HepG2 (cell line): ENCODE data around the gene C22orf15. TPM values are rescaled to one million over a fixed set of nuclear protein-coding genes. Genes with fewer than 3 reads are reported as not detected.

Source experiments
- GATA4 ChIP-seq: sonication (generic); IDR thresholded peaks from 2 replicates; pipeline ENCODE4 v1.6.1; 2016; ENCODE audit warnings: antibody characterized with exemption, low read depth, borderline replicate concordance
- GATAD2A ChIP-seq: IDR thresholded peaks from 2 replicates; pipeline ENCODE4 v1.6.1; 2016
- GFI1 ChIP-seq: sonication (generic); formaldehyde crosslinking; IDR thresholded peaks from 2 replicates; pipeline ENCODE4 v1.5.0; 2020; ENCODE audit warnings: missing genetic modification reagents, mild to moderate bottlenecking, borderline replicate concordance
- HMG20A ChIP-seq: IDR thresholded peaks from 2 replicates; pipeline ENCODE4 v1.6.1; 2016; ENCODE audit warnings: borderline replicate concordance
- KAT7 ChIP-seq: IDR thresholded peaks from 2 replicates; pipeline ENCODE4 v1.6.1; 2018; ENCODE audit warnings: borderline replicate concordance, missing compliant biosample characterization
- KDM5B ChIP-seq: sonication (generic); formaldehyde crosslinking; IDR thresholded peaks from 2 replicates; pipeline ENCODE4 v1.4.0; 2020; ENCODE audit warnings: missing genetic modification reagents, mild to moderate bottlenecking, borderline replicate concordance
- KDM6A ChIP-seq: IDR thresholded peaks from 2 replicates; pipeline ENCODE4 v1.6.1; 2016; ENCODE audit warnings: low read depth
- MEIS1 ChIP-seq: sonication (generic); formaldehyde crosslinking; IDR thresholded peaks from 2 replicates; pipeline ENCODE4 v1.9.0; 2021; ENCODE audit warnings: mild to moderate bottlenecking, missing genetic modification reagents, moderate library complexity, borderline replicate concordance
- MYNN ChIP-seq: sonication (generic); formaldehyde crosslinking; IDR thresholded peaks from 2 replicates; pipeline ENCODE4 v1.4.0; 2020; ENCODE audit warnings: mild to moderate bottlenecking, low read depth, missing genetic modification reagents
- PCBP2 ChIP-seq: fragments of 200-400 bp; formaldehyde crosslinking; optimal IDR thresholded peaks from 2 replicates; pipeline ENCODE3; 2018; ENCODE audit warnings: low read length, low read depth; ENCODE audit not compliant: poor library complexity, severe bottlenecking
- SMAD3 ChIP-seq: sonication (generic); formaldehyde crosslinking; IDR thresholded peaks from 2 replicates; pipeline ENCODE4 v1.4.0; 2020; ENCODE audit warnings: missing genetic modification reagents
- SP1 ChIP-seq, 2 experiments: fragments of 450-650 bp in 1 of 2; sonication (generic) in 1 of 2; formaldehyde crosslinking in 1 of 2; IDR thresholded peaks; 2 replicates each; pipeline versions ENCODE4 v1.4.0 to v1.6.1; 2016 to 2020; ENCODE audit warnings: missing genetic modification reagents in 1 of 2
- YEATS4 ChIP-seq: sonication (generic); formaldehyde crosslinking; IDR thresholded peaks from 2 replicates; pipeline ENCODE4 v1.4.0; 2020; ENCODE audit warnings: missing genetic modification reagents, borderline replicate concordance
- ZNF350 ChIP-seq: sonication (generic); formaldehyde crosslinking; IDR thresholded peaks from 2 replicates; pipeline ENCODE4 v1.4.0; 2020; ENCODE audit warnings: mild to moderate bottlenecking, low read depth, missing genetic modification reagents, borderline replicate concordance
- ZNF562 ChIP-seq: sonication (generic); formaldehyde crosslinking; IDR thresholded peaks from 2 replicates; pipeline ENCODE4 v1.8.0; 2022; ENCODE audit warnings: missing genetic modification reagents, borderline replicate concordance
- polyA plus RNA-seq, 8 experiments: library from polyadenylated mRNA; depleted of rRNA in 3 of 8; stranded (reverse) in 7 of 8; unstranded in 1 of 8; fragments of >200 nt; fragmentation: Illumina TruSeq in 4 of 8; extraction: Trizol in 4 of 8; gene quantifications; 2 replicates each; pipeline versions ENCODE4 v1.2.1 to v1.2.3, GENCODE V29; 2011 to 2016; ENCODE audit warnings: low read depth in 4 of 8, missing spikeins in 1 of 8, mixed read lengths in 1 of 8; ENCODE audit not compliant: insufficient read depth in 1 of 8
- total RNA-seq, 5 experiments: library from RNA; depleted of rRNA; stranded (reverse); fragments of >200 nt; fragmentation: Illumina TruSeq; extraction: Trizol; gene quantifications; 2 replicates each; pipeline ENCODE4 v1.2.3, GENCODE V29; 2016; ENCODE audit warnings: low read depth in 1 of 5
- TF ChIP-seq, protein P1 (sequence below): sonication (generic); formaldehyde crosslinking; IDR thresholded peaks from 2 replicates; pipeline ENCODE4 v1.5.1; 2020; ENCODE audit warnings: mild to moderate bottlenecking, missing genetic modification reagents, moderate library complexity
- TF ChIP-seq, protein P2 (sequence below): IDR thresholded peaks from 2 replicates; pipeline ENCODE4 v1.6.1; 2018; ENCODE audit warnings: missing genetic modification reagents, mild to moderate bottlenecking, missing compliant biosample characterization
- TF ChIP-seq, protein P3 (sequence below): sonication (generic); formaldehyde crosslinking; IDR thresholded peaks from 2 replicates; pipeline ENCODE4 v1.5.0; 2020; ENCODE audit warnings: missing genetic modification reagents

The C22orf15 gene
- total and polyA plus RNA-seq, 2 of the 13 experiments (the other 11 are each of a cell fraction or from before 2014, with no cell fraction given): not detected

DNA sequence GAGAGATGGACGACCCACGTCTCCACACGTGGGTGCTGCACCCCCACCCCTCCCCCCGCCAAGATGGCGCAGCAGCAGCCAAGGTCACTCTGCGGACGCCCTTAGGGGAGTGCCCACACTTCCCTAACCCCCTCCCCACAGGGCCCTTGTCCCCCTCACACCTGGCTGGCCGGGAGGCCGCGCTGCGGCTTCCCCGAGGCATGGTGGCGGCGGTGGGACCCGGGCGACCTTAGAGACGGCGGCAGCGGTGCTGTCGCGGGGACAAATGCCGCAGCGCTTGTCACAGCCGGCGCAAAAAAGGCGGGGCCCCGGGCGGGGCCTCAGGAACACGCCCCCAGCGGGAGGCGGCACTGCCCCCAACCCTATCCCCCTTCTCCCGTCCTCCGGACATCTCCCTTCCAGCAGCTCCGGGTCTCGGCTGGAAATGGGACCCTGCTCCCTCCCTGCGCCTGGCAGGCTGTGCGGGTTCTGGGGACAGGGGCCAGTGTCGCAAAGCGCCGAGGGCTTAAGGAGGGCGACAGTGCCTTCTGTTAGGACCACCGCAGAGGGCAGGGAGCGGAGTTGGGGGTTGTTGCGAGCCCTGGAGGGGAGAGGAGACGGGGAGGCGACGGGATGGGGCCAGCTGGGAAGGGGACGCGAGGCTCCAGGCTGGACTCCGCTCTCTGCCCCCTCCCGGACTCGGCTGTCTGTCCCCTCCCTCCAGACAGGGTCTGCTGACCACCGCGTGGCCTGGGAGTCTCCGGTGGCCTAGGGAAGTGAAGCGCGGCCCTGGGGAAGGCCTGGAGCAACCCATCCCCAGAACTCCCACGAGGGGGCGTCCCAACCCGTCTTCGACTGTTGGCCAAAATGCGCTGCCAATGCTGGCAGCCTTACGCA, 5.1 kb downstream of the C22orf15 start, which contains the start of gene CHCHD10 (continued):
- TF ChIP-seq, protein P1, sequence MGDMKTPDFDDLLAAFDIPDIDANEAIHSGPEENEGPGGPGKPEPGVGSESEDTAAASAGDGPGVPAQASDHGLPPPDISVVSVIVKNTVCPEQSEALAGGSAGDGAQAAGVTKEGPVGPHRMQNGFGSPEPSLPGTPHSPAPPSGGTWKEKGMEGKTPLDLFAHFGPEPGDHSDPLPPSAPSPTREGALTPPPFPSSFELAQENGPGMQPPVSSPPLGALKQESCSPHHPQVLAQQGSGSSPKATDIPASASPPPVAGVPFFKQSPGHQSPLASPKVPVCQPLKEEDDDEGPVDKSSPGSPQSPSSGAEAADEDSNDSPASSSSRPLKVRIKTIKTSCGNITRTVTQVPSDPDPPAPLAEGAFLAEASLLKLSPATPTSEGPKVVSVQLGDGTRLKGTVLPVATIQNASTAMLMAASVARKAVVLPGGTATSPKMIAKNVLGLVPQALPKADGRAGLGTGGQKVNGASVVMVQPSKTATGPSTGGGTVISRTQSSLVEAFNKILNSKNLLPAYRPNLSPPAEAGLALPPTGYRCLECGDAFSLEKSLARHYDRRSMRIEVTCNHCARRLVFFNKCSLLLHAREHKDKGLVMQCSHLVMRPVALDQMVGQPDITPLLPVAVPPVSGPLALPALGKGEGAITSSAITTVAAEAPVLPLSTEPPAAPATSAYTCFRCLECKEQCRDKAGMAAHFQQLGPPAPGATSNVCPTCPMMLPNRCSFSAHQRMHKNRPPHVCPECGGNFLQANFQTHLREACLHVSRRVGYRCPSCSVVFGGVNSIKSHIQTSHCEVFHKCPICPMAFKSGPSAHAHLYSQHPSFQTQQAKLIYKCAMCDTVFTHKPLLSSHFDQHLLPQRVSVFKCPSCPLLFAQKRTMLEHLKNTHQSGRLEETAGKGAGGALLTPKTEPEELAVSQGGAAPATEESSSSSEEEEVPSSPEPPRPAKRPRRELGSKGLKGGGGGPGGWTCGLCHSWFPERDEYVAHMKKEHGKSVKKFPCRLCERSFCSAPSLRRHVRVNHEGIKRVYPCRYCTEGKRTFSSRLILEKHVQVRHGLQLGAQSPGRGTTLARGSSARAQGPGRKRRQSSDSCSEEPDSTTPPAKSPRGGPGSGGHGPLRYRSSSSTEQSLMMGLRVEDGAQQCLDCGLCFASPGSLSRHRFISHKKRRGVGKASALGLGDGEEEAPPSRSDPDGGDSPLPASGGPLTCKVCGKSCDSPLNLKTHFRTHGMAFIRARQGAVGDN (CRISPR knock-in tag): peak; percentile 95
- TF ChIP-seq SMAD3 (CRISPR knock-in tag) (peak; percentile 56; the same call in 1 of the 2 replicates), YEATS4 (peak; percentile 62; the same call in 1 of the 2 replicates), KDM5B (CRISPR knock-in tag) (peak; percentile 19; the same call in 1 of the 2 replicates), SP1 (IDR thresholded peaks at IDR 0.05) (no peak), SP1 (CRISPR knock-in tag; IDR thresholded peaks at IDR 0.05) (0 out of 2 replicates have a peak, but pooled peaks have one; percentile 25), ZNF350 (no peak), KDM6A (CRISPR knock-in tag) (no peak), KAT7 (CRISPR knock-in tag) (peak; percentile 29; the same call in 1 of the 2 replicates), ZNF562 (CRISPR knock-in tag) (no peak), GATAD2A (CRISPR knock-in tag) (peak; percentile 62; the same call in 1 of the 2 replicates), MYNN (0 out of 2 replicates have a peak, but pooled peaks have one; percentile 12), GATA4 (peak; percentile 58; the same call in 1 of the 2 replicates), GFI1 (CRISPR knock-in tag) (no peak; the same call in 1 of the 2 replicates), MEIS1 (CRISPR knock-in tag) (peak; percentile 35; the same call in 1 of the 2 replicates), HMG20A (CRISPR knock-in tag) (no peak), PCBP2 (no peak)
- TF ChIP-seq, protein P2, sequence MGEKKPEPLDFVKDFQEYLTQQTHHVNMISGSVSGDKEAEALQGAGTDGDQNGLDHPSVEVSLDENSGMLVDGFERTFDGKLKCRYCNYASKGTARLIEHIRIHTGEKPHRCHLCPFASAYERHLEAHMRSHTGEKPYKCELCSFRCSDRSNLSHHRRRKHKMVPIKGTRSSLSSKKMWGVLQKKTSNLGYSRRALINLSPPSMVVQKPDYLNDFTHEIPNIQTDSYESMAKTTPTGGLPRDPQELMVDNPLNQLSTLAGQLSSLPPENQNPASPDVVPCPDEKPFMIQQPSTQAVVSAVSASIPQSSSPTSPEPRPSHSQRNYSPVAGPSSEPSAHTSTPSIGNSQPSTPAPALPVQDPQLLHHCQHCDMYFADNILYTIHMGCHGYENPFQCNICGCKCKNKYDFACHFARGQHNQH (CRISPR knock-in tag): no peak; the same call in 1 of the 2 replicates
- TF ChIP-seq, protein P3, sequence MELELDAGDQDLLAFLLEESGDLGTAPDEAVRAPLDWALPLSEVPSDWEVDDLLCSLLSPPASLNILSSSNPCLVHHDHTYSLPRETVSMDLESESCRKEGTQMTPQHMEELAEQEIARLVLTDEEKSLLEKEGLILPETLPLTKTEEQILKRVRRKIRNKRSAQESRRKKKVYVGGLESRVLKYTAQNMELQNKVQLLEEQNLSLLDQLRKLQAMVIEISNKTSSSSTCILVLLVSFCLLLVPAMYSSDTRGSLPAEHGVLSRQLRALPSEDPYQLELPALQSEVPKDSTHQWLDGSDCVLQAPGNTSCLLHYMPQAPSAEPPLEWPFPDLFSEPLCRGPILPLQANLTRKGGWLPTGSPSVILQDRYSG: no peak
